ENCODE results near the gene NUP54.
A peak's percentile ranks its signal among the peaks of the same experiment; 100 is the strongest.

The NUP54 gene

GRCh38 chr4:76072760-76073159 lies 75.4 kb downstream of the NUP54 start:
- DNase-seq (ENCODE audit: low read depth), result no peak

DNA sequence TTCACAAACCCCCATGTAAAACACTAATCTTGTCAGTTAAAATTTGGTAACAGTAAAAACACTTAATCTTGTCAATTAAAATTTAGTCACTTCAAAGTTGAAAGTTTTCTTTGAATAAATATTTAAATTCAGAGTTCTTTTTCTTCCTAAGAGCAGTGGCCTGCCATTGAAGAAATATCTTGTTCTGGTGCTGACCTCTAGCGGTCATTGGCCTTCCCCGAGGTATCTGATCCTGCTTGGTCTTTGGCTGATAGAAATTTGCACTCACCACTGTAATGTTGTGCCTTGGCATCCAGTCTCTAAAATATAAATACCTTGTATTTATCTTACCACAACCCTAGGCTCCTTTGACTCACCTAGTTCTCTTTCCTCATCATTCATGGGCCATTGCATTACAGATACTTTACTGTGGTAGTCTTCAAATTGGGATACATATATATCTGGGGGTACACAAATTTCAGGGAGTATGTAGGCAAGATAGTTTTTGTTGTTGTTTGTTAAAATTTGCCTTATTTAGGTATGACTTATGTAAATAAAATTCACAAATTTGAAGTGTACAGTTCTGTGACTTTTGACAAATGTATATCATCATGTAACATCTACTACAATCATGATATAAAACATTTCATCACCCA lies 80.4 kb downstream of the NUP54 start:
- peak; percentile 75 for DNase-seq (ENCODE audit: low read depth)

DNA sequence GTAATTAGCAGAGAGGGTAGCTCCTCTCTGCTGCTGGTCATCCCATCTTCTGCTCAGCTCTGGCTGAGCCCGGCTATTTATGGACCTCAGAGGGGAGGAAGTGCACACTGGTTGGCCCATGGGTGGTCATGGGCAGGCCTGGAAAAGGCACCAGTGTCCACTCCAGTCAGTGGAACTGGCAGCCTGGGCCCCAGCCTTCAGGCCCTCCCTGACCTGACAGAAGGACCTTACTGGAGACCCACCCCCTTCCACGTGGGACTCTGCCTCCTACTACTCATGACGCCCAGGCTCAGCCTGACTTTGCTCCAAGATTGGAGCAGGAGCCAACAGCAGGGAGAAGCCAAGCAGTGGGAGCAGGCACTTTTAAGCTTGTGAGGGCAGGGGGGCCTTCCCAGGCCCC lies 81.7 kb downstream of the NUP54 start:
- no peak for DNase-seq (ENCODE audit: low read depth)

Measured in EH (cell line).